Inflammatory macrophage (primary cell): ENCODE measurements around the gene NLGN4Y.
"Not testable (repeated sequence)": the region's sequence is repeated elsewhere in the genome, so short reads cannot be mapped to it uniquely, and the experiment has no call there.

Experiments used
- DNase-seq, 2 donors: peaks; one replicate each; pipeline ENCODE4 v3.0.0-alpha.2; 2020 to 2022

Gene NLGN4Y

GRCh38 chrY:14837466-14837865, 313.1 kb downstream of the NLGN4Y start:
- no peak for DNase-seq

GRCh38 chrY:14850734-14851133, 326.4 kb downstream of the NLGN4Y start:
- DNase-seq = no peak

- no peak for DNase-seq
Observed at GRCh38 chrY:14860448-14860847, 336.1 kb downstream of the NLGN4Y start.

GRCh38 chrY:14861033-14861432, 336.7 kb downstream of the NLGN4Y start:
- DNase-seq = not testable (repeated sequence)

GRCh38 chrY:14871971-14872370, 347.6 kb downstream of the NLGN4Y start:
- no peak for DNase-seq
